Measurements from ENCODE around the gene POU4F1. TPM values are rescaled to one million over a fixed set of nuclear protein-coding genes. Genes with fewer than 3 reads are reported as not detected.

The POU4F1 gene
- total RNA-seq, 2 experiments from 2014 or later = 0.07 to 0.20 TPM

- ATAC-seq = no peak
- ChIA-PET POLR2A (no interaction called here), CTCF (no interaction called here)
- Mint-ChIP-seq H3K4me1 (ENCODE audit: low read depth) (peaks cover 2% of the 10 kb centered on the region), H3K27me3 (peaks cover 75% of the 10 kb centered on the region), H3K4me3 (no peak overlapping the region), H3K27ac (no peak overlapping the region), H3K9me3 (peaks cover 2% of the 10 kb centered on the region), H3K36me3 (ENCODE audit: low read depth) (peaks cover 5% of the 10 kb centered on the region)
- intact Hi-C loops (cut with micrococcal nuclease) = no loop called here
- no peak for DNase-seq
- TF ChIP-seq, protein P1, sequence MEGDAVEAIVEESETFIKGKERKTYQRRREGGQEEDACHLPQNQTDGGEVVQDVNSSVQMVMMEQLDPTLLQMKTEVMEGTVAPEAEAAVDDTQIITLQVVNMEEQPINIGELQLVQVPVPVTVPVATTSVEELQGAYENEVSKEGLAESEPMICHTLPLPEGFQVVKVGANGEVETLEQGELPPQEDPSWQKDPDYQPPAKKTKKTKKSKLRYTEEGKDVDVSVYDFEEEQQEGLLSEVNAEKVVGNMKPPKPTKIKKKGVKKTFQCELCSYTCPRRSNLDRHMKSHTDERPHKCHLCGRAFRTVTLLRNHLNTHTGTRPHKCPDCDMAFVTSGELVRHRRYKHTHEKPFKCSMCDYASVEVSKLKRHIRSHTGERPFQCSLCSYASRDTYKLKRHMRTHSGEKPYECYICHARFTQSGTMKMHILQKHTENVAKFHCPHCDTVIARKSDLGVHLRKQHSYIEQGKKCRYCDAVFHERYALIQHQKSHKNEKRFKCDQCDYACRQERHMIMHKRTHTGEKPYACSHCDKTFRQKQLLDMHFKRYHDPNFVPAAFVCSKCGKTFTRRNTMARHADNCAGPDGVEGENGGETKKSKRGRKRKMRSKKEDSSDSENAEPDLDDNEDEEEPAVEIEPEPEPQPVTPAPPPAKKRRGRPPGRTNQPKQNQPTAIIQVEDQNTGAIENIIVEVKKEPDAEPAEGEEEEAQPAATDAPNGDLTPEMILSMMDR (IDR thresholded peaks at IDR 0.05) = no peak
These were observed 10.8 kb downstream of the POU4F1 start for GRCh38 chr13:78592584-78592983.

GRCh38 chr13:78589206-78589605 lies 14.1 kb downstream of the POU4F1 start:
- ATAC-seq (no peak), DNase-seq (no peak)
- H3K4me3 Mint-ChIP-seq = no peak overlapping the region
- peaks cover 66% of the 10 kb centered on the region for H3K27me3 Mint-ChIP-seq
- intact Hi-C loops (cut with micrococcal nuclease) = no loop called here
- H3K4me1 Mint-ChIP-seq (ENCODE audit: low read depth) = peaks cover 2% of the 10 kb centered on the region
- no peaks in the 10 kb centered on the region for H3K36me3 Mint-ChIP-seq (ENCODE audit: low read depth)
- H3K9me3 Mint-ChIP-seq = no peaks in the 10 kb centered on the region
- no peak overlapping the region for H3K27ac Mint-ChIP-seq
- TF ChIP-seq, protein P1 (IDR thresholded peaks at IDR 0.05) = no peak
- CTCF ChIA-PET = interaction anchor here (1.5 kb wide), 1 partner anchor 15 kb away, joined by 4 read pairs; the partner anchor contains the start of gene POU4F1
- POLR2A ChIA-PET = no interaction called here

GRCh38 chr13:78587395-78587794 lies 16.0 kb downstream of the POU4F1 start:
- TF ChIP-seq, protein P1 (IDR thresholded peaks at IDR 0.05) = no peak
- ChIA-PET CTCF (interaction anchor here (1.0 kb wide), 1 partner anchor 35 kb away, joined by 3 read pairs; no protein-coding TSS in a partner anchor), POLR2A (no interaction called here)
- intact Hi-C loops (cut with micrococcal nuclease) = no loop called here
- H3K36me3 Mint-ChIP-seq (ENCODE audit: low read depth) = no peaks in the 10 kb centered on the region
- H3K27ac Mint-ChIP-seq = no peak overlapping the region
- ATAC-seq = no peak
- H3K4me1 Mint-ChIP-seq (ENCODE audit: low read depth) = peaks cover 2% of the 10 kb centered on the region
- no peak overlapping the region for H3K4me3 Mint-ChIP-seq
- peaks cover 58% of the 10 kb centered on the region for H3K27me3 Mint-ChIP-seq
- H3K9me3 Mint-ChIP-seq = no peaks in the 10 kb centered on the region
- no peak for DNase-seq

- intact Hi-C loops (cut with micrococcal nuclease) = no loop called here
- Mint-ChIP-seq H3K4me1 (ENCODE audit: low read depth) (peaks cover 2% of the 10 kb centered on the region), H3K36me3 (ENCODE audit: low read depth) (no peaks in the 10 kb centered on the region), H3K27ac (no peak overlapping the region), H3K27me3 (peaks cover 54% of the 10 kb centered on the region), H3K4me3 (no peak overlapping the region), H3K9me3 (no peaks in the 10 kb centered on the region)
- DNase-seq (no peak), ATAC-seq (peak; percentile 49)
- CTCF ChIA-PET = interaction anchor here (0.8 to 1.0 kb wide), 2 partner anchors 23 to 35 kb away, joined by 3 to 4 read pairs; no protein-coding TSS in a partner anchor
- POLR2A ChIA-PET = no interaction called here
- TF ChIP-seq, protein P1 (IDR thresholded peaks at IDR 0.05) = no peak
These were observed 16.6 kb downstream of the POU4F1 start for GRCh38 chr13:78586706-78587105.

DNA sequence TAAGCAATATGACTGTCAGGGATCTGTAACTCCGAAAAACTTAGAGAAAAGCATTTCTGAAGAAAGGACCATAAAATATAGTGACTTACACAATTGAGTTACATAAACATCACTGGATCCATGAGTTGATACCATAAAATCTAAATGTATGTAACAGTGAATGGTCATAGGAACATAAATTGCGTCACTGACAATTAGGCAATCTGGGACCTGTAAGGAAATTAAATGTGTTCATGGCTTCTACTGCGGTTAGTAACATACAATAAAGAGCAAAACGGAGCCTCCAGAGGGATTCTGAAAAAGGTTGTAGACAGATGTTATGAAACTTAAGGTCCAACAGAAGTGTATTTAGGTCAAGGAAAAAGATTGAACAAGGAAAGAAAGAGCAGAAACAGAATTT lies 27.1 kb downstream of the POU4F1 start:
- intact Hi-C loops (cut with micrococcal nuclease) = no loop called here
- Mint-ChIP-seq H3K27me3 (peaks cover 34% of the 10 kb centered on the region), H3K9me3 (no peaks in the 10 kb centered on the region), H3K36me3 (ENCODE audit: low read depth) (no peaks in the 10 kb centered on the region), H3K4me1 (ENCODE audit: low read depth) (no peaks in the 10 kb centered on the region), H3K4me3 (no peak overlapping the region), H3K27ac (no peak overlapping the region)
- no peak for DNase-seq
- ChIA-PET CTCF (no interaction called here), POLR2A (no interaction called here)
- TF ChIP-seq, protein P1 (IDR thresholded peaks at IDR 0.05) = no peak
- ATAC-seq = no peak
